Mesendoderm (in vitro differentiated cells): Measurements from ENCODE around the gene ATP13A4.

ENCODE experiments used
- DNase-seq: peaks from one replicate; pipeline ENCODE4 v3.0.0; 2013
- H2AK5ac ChIP-seq: 2 replicates; pipeline ENCODE4 v1.6.1; 2013; ENCODE audit warnings: low read length, inconsistent platforms
- H2BK120ac ChIP-seq: 2 replicates; pipeline ENCODE4 v1.6.1; 2013; ENCODE audit warnings: low read depth, mild to moderate bottlenecking, low read length, moderate library complexity, mixed read lengths
- H2BK15ac ChIP-seq: replicated peaks from 2 replicates; pipeline ENCODE4 v1.6.1; 2013; ENCODE audit warnings: low read depth, mild to moderate bottlenecking, moderate library complexity
- H2BK5ac ChIP-seq: 2 replicates; pipeline ENCODE4 v1.6.1; 2013; ENCODE audit warnings: low read length, inconsistent platforms
- H3K18ac ChIP-seq: 2 replicates; pipeline ENCODE4 v1.6.1; 2013; ENCODE audit warnings: mild to moderate bottlenecking, low read length, mixed read lengths
- H3K23ac ChIP-seq: one replicate; pipeline ENCODE4 v1.6.1; 2013; ENCODE audit warnings: low read length
- H3K27ac ChIP-seq: 2 replicates; pipeline ENCODE4 v1.5.1; 2013; ENCODE audit warnings: low read depth, mild to moderate bottlenecking, inconsistent platforms, low read length, moderate library complexity
- H3K27me3 ChIP-seq: 2 replicates; pipeline ENCODE4 v1.6.1; 2013; ENCODE audit warnings: low read length, control low read depth, mild to moderate bottlenecking, inconsistent platforms; ENCODE audit not compliant: insufficient read depth, poor library complexity
- H3K36me3 ChIP-seq: 2 replicates; pipeline ENCODE4 v1.6.1; 2013; ENCODE audit warnings: low read length, inconsistent platforms; ENCODE audit not compliant: control insufficient read depth, insufficient read depth
- H3K4ac ChIP-seq: one replicate; pipeline ENCODE4 v1.6.1; 2013; ENCODE audit warnings: low read depth, mild to moderate bottlenecking, low read length, moderate library complexity
- H3K4me1 ChIP-seq: 2 replicates; pipeline ENCODE4 v1.6.1; 2013; ENCODE audit warnings: low read depth, low read length, inconsistent platforms; ENCODE audit not compliant: control insufficient read depth
- H3K4me2 ChIP-seq: 2 replicates; pipeline ENCODE4 v1.6.1; 2013; ENCODE audit warnings: low read length
- H3K4me3 ChIP-seq: 2 replicates; pipeline ENCODE4 v1.5.1; 2013; ENCODE audit warnings: mild to moderate bottlenecking, low read length
- H3K56ac ChIP-seq: one replicate; pipeline ENCODE4 v1.6.1; 2013; ENCODE audit warnings: low read length
- H3K79me1 ChIP-seq: 2 replicates; pipeline ENCODE4 v1.6.1; 2013; ENCODE audit warnings: low read length, inconsistent platforms
- H3K79me2 ChIP-seq: 2 replicates; pipeline ENCODE4 v1.6.1; 2013; ENCODE audit warnings: mild to moderate bottlenecking, low read length; ENCODE audit not compliant: control insufficient read depth, insufficient read depth
- H3K9ac ChIP-seq: 2 replicates; pipeline ENCODE4 v1.6.1; 2013; ENCODE audit warnings: low read length, inconsistent platforms
- H4K5ac ChIP-seq: one replicate; pipeline ENCODE4 v1.6.1; 2013; ENCODE audit warnings: low read length
- H4K8ac ChIP-seq: one replicate; pipeline ENCODE4 v1.6.1; 2013; ENCODE audit warnings: low read depth, mild to moderate bottlenecking, control low read depth, low read length, moderate library complexity
- WGBS: extraction: QIAGEN DNeasy Blood & Tissue Kit; methylation state at CpG from one replicate; pipeline ENCODE4 v1.1.7; 2013; ENCODE audit warnings: low lambda C conversion rate, missing lambda C conversion rate; ENCODE audit not compliant: insufficient coverage; ENCODE audit errors: extremely low coverage; 5-methylcytosine and 5-hydroxymethylcytosine counted together

The ATP13A4 gene

GRCh38 chr3:193593668-193594030 lies 39.0 kb upstream of the ATP13A4 start:
- WGBS: no CpG with 5 or more reads among the region's 11 CpGs
- Histone ChIP-seq H3K4me2 (peak overlapping the region; percentile 66), H2AK5ac (no peak overlapping the region), H3K4me3 (peak overlapping the region; percentile 94), H3K79me2 (peaks cover 20% of the 10 kb centered on the region), H3K4me1 (peaks cover 2% of the 10 kb centered on the region), H3K56ac (peak overlapping the region; percentile 88), H4K8ac (no peak overlapping the region), H3K27me3 (no peaks in the 10 kb centered on the region), H3K79me1 (peaks cover 6% of the 10 kb centered on the region), H2BK5ac (peak overlapping the region; percentile 14), H3K4ac (no peak overlapping the region), H4K5ac (no peak overlapping the region), H3K18ac (peak overlapping the region; percentile 33), H3K23ac (peak overlapping the region; percentile 73), H2BK15ac (no peak overlapping the region), H3K27ac (no peak overlapping the region), H2BK120ac (no peak overlapping the region), H3K36me3 (no peaks in the 10 kb centered on the region), H3K9ac (peak overlapping the region; percentile 79)
- peak; percentile 57 for DNase-seq

- peak; percentile 100 for DNase-seq
- peak within 1 kb of the TSS; percentile 88 for H3K56ac ChIP-seq
- peak within 1 kb of the TSS; percentile 66 for H3K4me2 ChIP-seq
- no peak within 1 kb of the TSS for H2BK120ac ChIP-seq
- H3K79me1 ChIP-seq: peaks cover 4% of the 10 kb centered on the region
- peak within 1 kb of the TSS; percentile 45 for H3K27ac ChIP-seq
- no peak within 1 kb of the TSS for H3K4ac ChIP-seq
- no peak within 1 kb of the TSS for H2BK15ac ChIP-seq
- peaks cover 2% of the 10 kb centered on the region for H3K4me1 ChIP-seq
- no peaks in the 10 kb centered on the region for H3K27me3 ChIP-seq
- H4K8ac ChIP-seq: no peak within 1 kb of the TSS
- peak within 1 kb of the TSS; percentile 94 for H3K4me3 ChIP-seq
- H3K23ac ChIP-seq: peak within 1 kb of the TSS; percentile 73
- H3K36me3 ChIP-seq: no peaks in the 10 kb centered on the region
- peak within 1 kb of the TSS; percentile 79 for H3K9ac ChIP-seq
- peak within 1 kb of the TSS; percentile 67 for H2BK5ac ChIP-seq
- H3K18ac ChIP-seq: peak within 1 kb of the TSS; percentile 33
- H2AK5ac ChIP-seq: no peak within 1 kb of the TSS
- peak within 1 kb of the TSS; percentile 63 for H4K5ac ChIP-seq
- H3K79me2 ChIP-seq: peaks cover 17% of the 10 kb centered on the region
- WGBS: no CpG with 5 or more reads among the region's 55 CpGs
Measured at GRCh38 chr3:193592841-193593667, 38.4 kb upstream of the ATP13A4 start, which contains the start of gene OPA1. Gene OPA1 (plus strand): TSS chr3:193593208. CDS start chr3:193593378, 170 bp downstream.

GRCh38 chr3:193590088-193590856 lies 35.6 kb upstream of the ATP13A4 start:
- H4K5ac ChIP-seq: no peak overlapping the region
- no peak overlapping the region for H3K23ac ChIP-seq
- peaks cover 12% of the 10 kb centered on the region for H3K79me2 ChIP-seq
- no peak overlapping the region for H3K4me3 ChIP-seq
- H3K4me2 ChIP-seq: no peak overlapping the region
- no peak overlapping the region for H3K56ac ChIP-seq
- H3K79me1 ChIP-seq: peaks cover 4% of the 10 kb centered on the region
- DNase-seq: no peak
- no peaks in the 10 kb centered on the region for H3K36me3 ChIP-seq
- H3K9ac ChIP-seq: no peak overlapping the region
- H3K4ac ChIP-seq: no peak overlapping the region
- no peak overlapping the region for H2BK5ac ChIP-seq
- H4K8ac ChIP-seq: no peak overlapping the region
- H3K18ac ChIP-seq: no peak overlapping the region
- no peaks in the 10 kb centered on the region for H3K27me3 ChIP-seq
- H2BK15ac ChIP-seq: no peak overlapping the region
- H3K27ac ChIP-seq: no peak overlapping the region
- H2AK5ac ChIP-seq: no peak overlapping the region
- peaks cover 2% of the 10 kb centered on the region for H3K4me1 ChIP-seq
- no CpG with 5 or more reads among the region's 6 CpGs for WGBS
- no peak overlapping the region for H2BK120ac ChIP-seq

- H3K56ac ChIP-seq: no peak overlapping the region
- no peak overlapping the region for H2BK15ac ChIP-seq
- H3K4me2 ChIP-seq: no peak overlapping the region
- no peak overlapping the region for H2BK120ac ChIP-seq
- no peak overlapping the region for H3K23ac ChIP-seq
- no peak overlapping the region for H4K5ac ChIP-seq
- peaks cover 4% of the 10 kb centered on the region for H3K79me1 ChIP-seq
- no peak overlapping the region for H3K4me3 ChIP-seq
- no peaks in the 10 kb centered on the region for H3K36me3 ChIP-seq
- no peak overlapping the region for H4K8ac ChIP-seq
- no peak overlapping the region for H3K18ac ChIP-seq
- DNase-seq: no peak
- H3K4me1 ChIP-seq: peaks cover 2% of the 10 kb centered on the region
- H2AK5ac ChIP-seq: no peak overlapping the region
- WGBS: no CpG with 5 or more reads among the region's 1 CpG
- no peak overlapping the region for H2BK5ac ChIP-seq
- H3K4ac ChIP-seq: no peak overlapping the region
- no peaks in the 10 kb centered on the region for H3K27me3 ChIP-seq
- peaks cover 10% of the 10 kb centered on the region for H3K79me2 ChIP-seq
- no peak overlapping the region for H3K9ac ChIP-seq
- no peak overlapping the region for H3K27ac ChIP-seq
Measured at GRCh38 chr3:193589616-193590015, 34.9 kb upstream of the ATP13A4 start.

GRCh38 chr3:193589129-193589528 lies 34.4 kb upstream of the ATP13A4 start:
- Histone ChIP-seq H3K27me3 (no peaks in the 10 kb centered on the region), H3K18ac (no peak overlapping the region), H3K79me1 (peaks cover 4% of the 10 kb centered on the region), H3K36me3 (no peaks in the 10 kb centered on the region), H2BK120ac (no peak overlapping the region), H3K4me1 (peaks cover 2% of the 10 kb centered on the region), H3K4me2 (no peak overlapping the region), H3K56ac (no peak overlapping the region), H3K4ac (no peak overlapping the region), H4K5ac (no peak overlapping the region), H3K23ac (no peak overlapping the region), H4K8ac (no peak overlapping the region), H3K79me2 (peaks cover 6% of the 10 kb centered on the region), H3K9ac (no peak overlapping the region), H2BK15ac (no peak overlapping the region), H3K4me3 (no peak overlapping the region), H2AK5ac (no peak overlapping the region), H3K27ac (no peak overlapping the region), H2BK5ac (no peak overlapping the region)
- WGBS: 100% methylated on average over 1 of the region's 1 CpG
- DNase-seq: no peak
